NCI-H146 treated with DMSO at 0.1 percent for 48 hours (cell line): ENCODE data around the gene RSF1.
A peak's percentile ranks its signal among the peaks of the same experiment; 100 is the strongest.
"Not testable (repeated sequence)": the region's sequence is repeated elsewhere in the genome, so short reads cannot be mapped to it uniquely, and the experiment has no call there.

Source experiments
- DNase-seq: peaks from one replicate; lab custom pipeline; 2025; ENCODE audit not compliant: unreplicated experiment; lab: John Stamatoyannopoulos, UW

Gene RSF1

GRCh38 chr11:77695417-77695816 is 125.1 kb downstream of the RSF1 start:
- no peak for DNase-seq

DNA sequence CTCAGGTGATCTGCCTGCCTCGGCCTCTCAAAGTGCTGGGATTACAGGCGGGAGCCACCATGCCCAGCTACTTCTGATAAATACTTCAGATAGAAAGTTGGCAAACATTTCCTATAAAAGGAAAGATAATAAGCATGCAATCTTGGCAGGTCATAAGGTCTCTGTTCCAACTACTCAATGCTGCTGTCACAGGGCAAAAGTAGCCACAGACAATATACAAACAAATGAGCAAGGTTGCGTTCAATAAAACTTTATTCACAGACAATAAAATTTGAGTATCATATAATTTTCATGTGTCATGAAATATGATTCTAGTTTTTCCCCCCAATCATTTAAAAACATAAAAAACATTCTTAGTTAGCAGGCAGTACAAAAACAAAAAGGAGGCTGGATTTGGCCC is 129.9 kb downstream of the RSF1 start:
- no peak for DNase-seq

GRCh38 chr11:77687088-77687487 is 133.4 kb downstream of the RSF1 start:
- DNase-seq = no peak

DNA sequence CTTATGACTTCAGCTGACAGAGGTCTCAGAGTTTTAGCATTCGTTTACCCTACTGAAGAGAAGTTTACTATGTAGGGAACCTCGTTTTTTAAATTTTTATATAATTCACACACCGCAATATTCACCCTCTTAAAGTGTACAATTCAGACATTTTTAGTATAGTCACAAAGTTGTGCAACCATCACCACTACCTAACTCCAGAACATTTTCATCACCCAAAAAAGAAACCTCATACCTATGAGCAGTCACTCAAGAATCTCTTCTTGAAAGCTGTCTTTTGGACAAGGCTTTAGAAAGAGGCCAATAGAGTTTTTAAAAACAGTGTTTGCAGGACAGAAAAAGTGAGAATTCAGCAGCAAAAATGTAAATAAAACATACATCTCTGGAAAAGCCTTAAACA is 143.4 kb downstream of the RSF1 start:
- DNase-seq = no peak

- DNase-seq = no peak
These were observed 148.3 kb downstream of the RSF1 start for GRCh38 chr11:77672264-77672663.

DNA sequence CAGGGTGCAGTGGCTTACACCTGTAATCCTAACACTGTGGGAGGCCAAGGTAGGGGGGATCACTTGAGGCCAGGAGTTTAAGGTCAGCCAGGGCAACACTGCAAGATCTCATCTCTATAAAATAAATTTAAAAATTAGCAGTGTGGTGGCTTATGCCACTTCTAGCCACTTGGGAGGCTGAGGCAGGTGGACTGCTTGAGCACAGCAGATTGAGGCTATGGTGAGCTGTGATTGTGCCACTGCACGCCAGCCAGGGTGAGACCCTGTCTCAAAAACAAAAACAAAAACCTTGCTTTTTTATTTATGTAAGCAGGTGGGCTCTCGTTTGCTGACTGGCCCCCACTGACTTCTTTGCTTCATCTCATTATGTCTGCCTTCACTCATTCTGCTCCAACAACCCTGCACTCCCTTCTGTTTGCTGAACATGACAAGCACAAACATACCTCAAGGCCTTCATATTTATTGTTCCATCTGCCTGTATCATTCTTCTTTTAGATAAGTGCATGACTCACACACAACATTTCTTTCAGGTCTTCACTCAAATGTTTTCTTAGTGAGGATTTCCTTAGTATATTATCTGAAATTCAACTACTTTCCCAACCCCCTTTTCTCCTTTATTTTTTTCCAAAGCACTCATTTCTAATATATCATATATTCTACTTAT is 150.5 kb downstream of the RSF1 start:
- DNase-seq = no peak

DNA sequence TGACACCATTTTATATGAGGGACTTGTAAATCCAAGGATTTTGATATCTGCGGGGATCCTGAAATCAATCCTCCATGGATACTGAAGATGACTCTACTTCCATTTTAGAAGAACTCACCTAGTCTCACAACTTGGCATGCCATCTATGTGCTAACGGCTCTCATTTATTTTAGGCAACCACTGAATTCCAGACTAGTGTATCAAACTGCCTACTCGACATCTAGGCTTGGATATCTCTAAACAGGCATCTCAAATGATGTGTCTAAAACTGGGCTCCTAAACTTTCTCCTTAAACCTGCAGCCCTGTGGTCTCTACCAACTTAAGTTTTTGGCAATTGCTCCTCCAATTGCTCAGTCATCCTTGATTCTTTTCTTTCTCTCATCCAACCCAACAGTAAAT is 151.8 kb downstream of the RSF1 start:
- DNase-seq = no peak

DNA sequence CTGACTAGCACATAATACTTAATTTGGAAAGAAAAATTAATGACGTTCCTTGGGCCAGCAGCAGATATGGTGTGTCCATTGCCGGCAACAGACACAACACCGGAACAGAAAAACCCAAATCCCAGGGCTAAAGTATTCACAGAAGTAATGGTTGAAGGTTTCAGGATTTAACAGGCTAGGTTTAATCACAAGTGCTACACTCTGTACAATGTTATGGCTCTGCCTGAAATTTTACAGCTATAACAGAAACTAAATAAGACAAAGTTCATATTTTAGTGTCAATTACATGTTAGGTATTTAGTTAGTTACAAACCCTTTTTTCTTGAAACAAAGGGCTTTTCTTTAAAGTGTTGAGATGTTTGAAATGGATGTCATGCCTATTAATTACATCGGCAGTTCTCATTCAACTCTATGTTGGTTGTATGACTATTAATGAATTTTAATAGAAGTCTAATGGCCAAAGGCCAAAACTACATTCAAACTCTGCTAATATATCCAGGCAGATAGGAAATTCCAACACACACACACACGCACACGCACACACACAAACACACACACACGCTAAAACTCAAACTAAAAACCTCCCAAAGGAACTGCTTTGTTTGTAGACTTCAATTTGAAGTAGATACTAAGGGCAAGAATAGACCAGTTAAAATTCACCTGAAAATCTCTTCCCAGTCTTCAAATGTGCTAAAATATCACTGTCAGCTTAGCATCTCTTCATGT is 155.1 kb downstream of the RSF1 start:
- DNase-seq = no peak

GRCh38 chr11:77661670-77662069 is 158.9 kb downstream of the RSF1 start:
- no peak for DNase-seq

DNA sequence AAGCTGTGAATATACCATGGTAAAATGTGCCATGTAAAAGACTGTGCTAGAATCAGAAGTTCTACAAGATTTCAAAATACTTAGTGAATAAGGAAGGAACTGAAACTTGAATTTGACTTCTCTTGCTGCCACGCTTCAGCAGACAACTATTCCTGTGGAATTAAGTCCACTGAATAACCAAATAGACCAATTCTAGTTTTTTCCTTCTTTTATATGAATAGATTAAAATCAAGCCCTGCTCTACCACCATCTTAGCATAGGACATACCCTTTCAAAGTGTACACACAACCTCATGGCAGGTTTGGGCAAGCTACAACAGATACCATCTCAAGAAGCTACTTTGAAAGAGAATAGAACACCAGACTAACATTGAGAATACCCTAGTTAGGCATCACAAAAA is 159.6 kb downstream of the RSF1 start:
- no peak for DNase-seq

- no peak for DNase-seq
These were observed 162.1 kb downstream of the RSF1 start for GRCh38 chr11:77658213-77659013.

- no peak for DNase-seq
These were observed 164.2 kb downstream of the RSF1 start for GRCh38 chr11:77656362-77656761.

- DNase-seq = no peak
These were observed 165.6 kb downstream of the RSF1 start for GRCh38 chr11:77654770-77655434.

DNA sequence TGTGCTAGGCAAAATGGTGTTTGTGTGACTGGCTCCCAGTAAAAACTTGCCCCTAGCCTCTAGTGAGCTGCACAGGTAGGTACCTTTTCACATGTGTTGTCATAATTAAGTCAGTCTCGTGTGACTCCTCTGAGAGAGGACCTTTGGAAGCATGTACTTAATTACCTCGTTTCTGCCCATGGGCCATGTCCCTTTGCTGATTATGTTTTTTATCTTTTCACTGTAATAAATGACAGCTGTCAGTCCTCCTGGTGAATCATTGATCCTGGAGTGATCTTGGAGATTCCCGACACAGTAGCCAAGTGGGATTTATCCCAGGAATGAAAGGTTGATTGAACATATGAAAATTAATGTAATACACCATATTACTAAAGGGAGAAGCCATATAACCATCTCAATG is 170.4 kb downstream of the RSF1 start:
- no peak for DNase-seq

DNA sequence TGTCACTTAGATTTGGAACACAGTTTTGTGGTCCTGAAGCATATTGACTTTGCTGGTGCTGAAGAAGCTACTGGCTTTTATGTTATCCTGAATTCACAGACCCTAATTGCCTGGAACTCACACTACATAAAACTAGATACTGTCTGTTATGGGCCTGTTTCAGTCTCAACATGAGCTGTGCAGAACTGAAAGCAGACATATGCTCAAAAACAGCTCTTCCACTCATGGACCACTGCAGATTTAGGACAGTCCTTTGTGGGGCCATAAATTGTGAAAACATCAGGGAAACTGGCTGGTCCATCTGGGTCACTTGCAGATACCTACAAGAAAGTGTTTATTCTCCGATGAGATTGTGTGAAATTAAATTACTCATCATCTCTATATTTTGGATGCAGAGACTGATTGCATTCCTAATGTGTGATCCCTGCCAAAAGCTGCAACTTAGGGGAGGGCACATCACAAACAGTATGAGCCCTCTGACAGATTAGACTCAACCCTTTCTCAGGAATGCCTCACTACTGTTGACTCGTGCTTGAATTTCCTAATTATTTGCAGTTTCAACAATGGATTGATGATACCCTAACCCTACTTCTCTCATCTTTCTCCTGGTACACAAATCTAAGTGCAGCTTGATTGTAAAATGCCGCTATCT is 172.7 kb downstream of the RSF1 start:
- DNase-seq = no peak

- no peak for DNase-seq
These were observed 175.6 kb downstream of the RSF1 start for GRCh38 chr11:77644887-77645286.

GRCh38 chr11:77642228-77642627 is 178.3 kb downstream of the RSF1 start:
- no peak for DNase-seq

GRCh38 chr11:77637345-77638165 is 183.0 kb downstream of the RSF1 start, which contains the start of gene CLNS1A:
CLNS1A (minus strand) TSS chr11:77637794; CDS start chr11:77637714, 80 bp downstream.
- peak; percentile 88 for DNase-seq

DNA sequence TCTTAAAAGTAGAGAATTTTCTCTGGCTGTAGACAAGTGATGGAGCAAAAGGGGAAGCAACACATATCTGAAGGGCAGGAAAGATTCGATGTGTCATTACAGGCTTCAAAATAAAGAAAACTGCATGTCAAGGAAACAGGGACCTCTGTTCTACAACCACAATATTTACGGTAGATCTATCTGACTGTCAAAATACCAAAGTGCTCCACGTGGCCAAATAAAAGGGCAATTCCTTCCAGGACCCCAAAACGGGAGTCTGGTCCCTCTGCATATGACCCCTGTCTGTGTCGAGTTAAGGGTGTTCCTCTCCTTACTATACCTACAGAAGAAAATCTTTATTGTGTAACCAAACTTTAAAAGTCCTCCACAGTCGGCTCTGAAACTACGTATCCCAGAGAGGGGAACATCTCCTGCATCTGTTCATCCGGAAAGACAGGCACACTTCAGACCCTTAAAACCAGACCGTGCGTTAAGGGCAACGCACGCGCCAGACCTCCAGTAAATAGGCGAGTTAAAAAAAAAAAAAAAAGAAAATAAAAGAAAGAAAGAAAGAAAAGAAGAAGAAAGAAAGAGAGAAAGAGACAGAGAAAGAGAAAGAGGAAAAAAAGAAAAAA is 183.7 kb downstream of the RSF1 start:
- DNase-seq = no peak

GRCh38 chr11:77633926-77634325 is 186.6 kb downstream of the RSF1 start:
- not testable (repeated sequence) for DNase-seq
